Thyroid gland (tissue), 4 donors: ENCODE results near the gene KLF7.

Experiments
- POLR2A ChIP-seq, 2 donors: fragments of 450-650 bp; IDR thresholded peaks; one replicate each; pipeline ENCODE4 v1.6.1; 2017; ENCODE audit warnings: antibody characterized with exemption in 2 of 2, mild to moderate bottlenecking in 2 of 2, moderate library complexity in 1 of 2
- TF ChIP-seq, protein P1 (sequence below), 6 experiments: fragments of 200-600 bp in 3 of 6; fragments of 450-650 bp in 3 of 6; sonication (generic) in 3 of 6; IDR thresholded peaks; one replicate each; pipeline ENCODE4 v1.5.1; 2016 to 2019; ENCODE audit warnings: antibody characterized with exemption in 6 of 6, mild to moderate bottlenecking in 2 of 6, inconsistent platforms in 1 of 6, moderate library complexity in 1 of 6

DNA sequence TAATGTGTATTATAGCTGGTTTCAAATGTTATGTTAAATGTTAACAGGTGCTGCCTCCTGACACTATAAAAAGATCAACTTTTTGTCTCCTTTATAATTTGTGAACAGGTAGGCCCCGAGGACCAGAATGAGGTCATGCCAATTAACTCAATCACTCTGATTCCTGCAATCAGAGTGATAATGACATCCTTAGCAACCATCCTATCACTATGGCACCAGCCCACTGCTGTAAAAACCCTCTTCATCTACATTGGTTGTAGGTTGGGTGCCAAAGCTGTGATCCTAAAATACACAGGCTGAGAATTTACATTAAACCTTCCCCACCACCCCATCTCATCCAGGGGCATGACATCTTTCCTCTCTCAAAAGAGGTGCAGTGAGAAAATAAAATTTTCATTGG, 122.9 kb downstream of the KLF7 start:
- TF ChIP-seq POLR2A (IDR thresholded peaks at IDR 0.05): no peak
- TF ChIP-seq, protein P1, sequence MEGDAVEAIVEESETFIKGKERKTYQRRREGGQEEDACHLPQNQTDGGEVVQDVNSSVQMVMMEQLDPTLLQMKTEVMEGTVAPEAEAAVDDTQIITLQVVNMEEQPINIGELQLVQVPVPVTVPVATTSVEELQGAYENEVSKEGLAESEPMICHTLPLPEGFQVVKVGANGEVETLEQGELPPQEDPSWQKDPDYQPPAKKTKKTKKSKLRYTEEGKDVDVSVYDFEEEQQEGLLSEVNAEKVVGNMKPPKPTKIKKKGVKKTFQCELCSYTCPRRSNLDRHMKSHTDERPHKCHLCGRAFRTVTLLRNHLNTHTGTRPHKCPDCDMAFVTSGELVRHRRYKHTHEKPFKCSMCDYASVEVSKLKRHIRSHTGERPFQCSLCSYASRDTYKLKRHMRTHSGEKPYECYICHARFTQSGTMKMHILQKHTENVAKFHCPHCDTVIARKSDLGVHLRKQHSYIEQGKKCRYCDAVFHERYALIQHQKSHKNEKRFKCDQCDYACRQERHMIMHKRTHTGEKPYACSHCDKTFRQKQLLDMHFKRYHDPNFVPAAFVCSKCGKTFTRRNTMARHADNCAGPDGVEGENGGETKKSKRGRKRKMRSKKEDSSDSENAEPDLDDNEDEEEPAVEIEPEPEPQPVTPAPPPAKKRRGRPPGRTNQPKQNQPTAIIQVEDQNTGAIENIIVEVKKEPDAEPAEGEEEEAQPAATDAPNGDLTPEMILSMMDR (IDR thresholded peaks at IDR 0.05): no peak
